HL-60 (cell line): ENCODE measurements around the gene BMERB1.

ENCODE experiments used
- DNase-seq, 2 experiments: peaks; one replicate each; pipeline ENCODE4 v3.0.0-alpha.2; 2010 to 2020; ENCODE audit warnings: low read depth in 1 of 2, low spot score in 1 of 2
- H3K27ac ChIP-seq: fragments of 250-450 bp; sonication (Bioruptor Pico); replicated peaks from 2 replicates; pipeline ENCODE4 v1.5.1; 2020; ENCODE audit warnings: mild to moderate bottlenecking, moderate library complexity
- H3K27me3 ChIP-seq: fragments of 250-450 bp; sonication (Bioruptor Pico); 2 replicates; pipeline ENCODE4 v1.5.1; 2021; ENCODE audit warnings: mild to moderate bottlenecking, moderate library complexity; ENCODE audit not compliant: insufficient read depth, poor library complexity, severe bottlenecking
- H3K4me3 ChIP-seq: replicated peaks from 2 replicates; pipeline ENCODE4 v1.5.1; 2011; ENCODE audit warnings: mild to moderate bottlenecking, control low read depth, low read length; ENCODE audit not compliant: insufficient read depth
- GABPA ChIP-seq: IDR thresholded peaks from 2 replicates; pipeline ENCODE4 v1.6.1; 2012; ENCODE audit warnings: low read depth
- POLR2AphosphoS5 ChIP-seq: IDR thresholded peaks from 2 replicates; pipeline ENCODE4 v1.6.1; 2012; ENCODE audit warnings: low read depth
- SPI1 ChIP-seq: IDR thresholded peaks from 2 replicates; pipeline ENCODE4 v1.6.1; 2012; ENCODE audit warnings: low read depth, mild to moderate bottlenecking, borderline replicate concordance
- TF ChIP-seq, protein P1 (sequence below): IDR thresholded peaks from 2 replicates; pipeline ENCODE4 v1.6.1; 2012; ENCODE audit warnings: low read depth; ENCODE audit not compliant: insufficient replicate concordance
- TF ChIP-seq, protein P2 (sequence below): IDR thresholded peaks from one replicate; pipeline ENCODE4 v1.5.1; 2011; ENCODE audit warnings: low read length, control low read depth, inconsistent platforms; ENCODE audit not compliant: insufficient read depth

The BMERB1 gene

DNA sequence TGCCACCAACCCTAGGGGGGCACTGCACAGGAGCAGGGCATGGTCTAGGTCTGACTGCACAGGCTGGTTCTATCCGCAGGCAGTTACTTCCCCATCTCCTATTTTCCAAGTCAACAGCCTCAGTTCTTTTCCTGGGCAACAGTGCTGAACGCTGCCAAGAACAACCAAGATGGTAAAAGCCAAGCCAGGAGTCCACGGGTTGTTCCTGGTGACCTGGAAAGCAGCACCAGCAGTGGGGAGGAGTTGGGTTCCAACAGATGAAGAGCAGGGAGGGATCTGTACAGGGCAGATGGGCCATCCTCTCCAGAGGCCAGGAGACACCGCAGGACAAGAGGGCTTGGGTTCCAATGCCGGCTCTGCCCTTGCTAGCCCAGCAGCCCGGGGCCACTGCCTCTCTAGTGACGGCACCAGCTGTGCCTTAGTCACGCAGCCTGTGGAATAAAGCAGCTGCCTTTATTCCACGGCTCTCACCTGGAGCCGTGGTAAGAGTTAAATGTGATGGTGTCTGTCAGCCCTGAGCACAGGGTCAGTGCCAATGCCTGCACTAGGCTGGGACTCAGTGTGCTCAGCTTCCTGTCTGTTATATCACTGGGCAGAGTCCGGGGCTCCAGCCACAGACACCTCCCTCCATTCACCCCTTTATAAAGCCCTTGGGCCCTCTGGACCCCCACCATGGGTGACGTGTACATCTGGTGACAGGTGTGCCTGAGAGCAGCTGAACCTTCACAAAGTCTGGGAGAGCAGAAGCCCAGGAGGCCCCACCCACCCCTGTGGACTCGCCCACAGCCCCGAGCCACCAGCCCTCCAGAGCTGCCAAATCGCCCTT lies 163.6 kb downstream of the BMERB1 start:
- Histone ChIP-seq H3K4me3 (no peak overlapping the region), H3K27ac (no peak overlapping the region), H3K27me3 (no peaks in the 10 kb centered on the region)
- DNase-seq = no peak
- TF ChIP-seq SPI1 = no peak
- no peak for TF ChIP-seq GABPA
- TF ChIP-seq, protein P1, sequence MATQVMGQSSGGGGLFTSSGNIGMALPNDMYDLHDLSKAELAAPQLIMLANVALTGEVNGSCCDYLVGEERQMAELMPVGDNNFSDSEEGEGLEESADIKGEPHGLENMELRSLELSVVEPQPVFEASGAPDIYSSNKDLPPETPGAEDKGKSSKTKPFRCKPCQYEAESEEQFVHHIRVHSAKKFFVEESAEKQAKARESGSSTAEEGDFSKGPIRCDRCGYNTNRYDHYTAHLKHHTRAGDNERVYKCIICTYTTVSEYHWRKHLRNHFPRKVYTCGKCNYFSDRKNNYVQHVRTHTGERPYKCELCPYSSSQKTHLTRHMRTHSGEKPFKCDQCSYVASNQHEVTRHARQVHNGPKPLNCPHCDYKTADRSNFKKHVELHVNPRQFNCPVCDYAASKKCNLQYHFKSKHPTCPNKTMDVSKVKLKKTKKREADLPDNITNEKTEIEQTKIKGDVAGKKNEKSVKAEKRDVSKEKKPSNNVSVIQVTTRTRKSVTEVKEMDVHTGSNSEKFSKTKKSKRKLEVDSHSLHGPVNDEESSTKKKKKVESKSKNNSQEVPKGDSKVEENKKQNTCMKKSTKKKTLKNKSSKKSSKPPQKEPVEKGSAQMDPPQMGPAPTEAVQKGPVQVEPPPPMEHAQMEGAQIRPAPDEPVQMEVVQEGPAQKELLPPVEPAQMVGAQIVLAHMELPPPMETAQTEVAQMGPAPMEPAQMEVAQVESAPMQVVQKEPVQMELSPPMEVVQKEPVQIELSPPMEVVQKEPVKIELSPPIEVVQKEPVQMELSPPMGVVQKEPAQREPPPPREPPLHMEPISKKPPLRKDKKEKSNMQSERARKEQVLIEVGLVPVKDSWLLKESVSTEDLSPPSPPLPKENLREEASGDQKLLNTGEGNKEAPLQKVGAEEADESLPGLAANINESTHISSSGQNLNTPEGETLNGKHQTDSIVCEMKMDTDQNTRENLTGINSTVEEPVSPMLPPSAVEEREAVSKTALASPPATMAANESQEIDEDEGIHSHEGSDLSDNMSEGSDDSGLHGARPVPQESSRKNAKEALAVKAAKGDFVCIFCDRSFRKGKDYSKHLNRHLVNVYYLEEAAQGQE = no peak
- TF ChIP-seq, protein P2, sequence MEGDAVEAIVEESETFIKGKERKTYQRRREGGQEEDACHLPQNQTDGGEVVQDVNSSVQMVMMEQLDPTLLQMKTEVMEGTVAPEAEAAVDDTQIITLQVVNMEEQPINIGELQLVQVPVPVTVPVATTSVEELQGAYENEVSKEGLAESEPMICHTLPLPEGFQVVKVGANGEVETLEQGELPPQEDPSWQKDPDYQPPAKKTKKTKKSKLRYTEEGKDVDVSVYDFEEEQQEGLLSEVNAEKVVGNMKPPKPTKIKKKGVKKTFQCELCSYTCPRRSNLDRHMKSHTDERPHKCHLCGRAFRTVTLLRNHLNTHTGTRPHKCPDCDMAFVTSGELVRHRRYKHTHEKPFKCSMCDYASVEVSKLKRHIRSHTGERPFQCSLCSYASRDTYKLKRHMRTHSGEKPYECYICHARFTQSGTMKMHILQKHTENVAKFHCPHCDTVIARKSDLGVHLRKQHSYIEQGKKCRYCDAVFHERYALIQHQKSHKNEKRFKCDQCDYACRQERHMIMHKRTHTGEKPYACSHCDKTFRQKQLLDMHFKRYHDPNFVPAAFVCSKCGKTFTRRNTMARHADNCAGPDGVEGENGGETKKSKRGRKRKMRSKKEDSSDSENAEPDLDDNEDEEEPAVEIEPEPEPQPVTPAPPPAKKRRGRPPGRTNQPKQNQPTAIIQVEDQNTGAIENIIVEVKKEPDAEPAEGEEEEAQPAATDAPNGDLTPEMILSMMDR = no peak
- TF ChIP-seq POLR2AphosphoS5 = no peak

DNA sequence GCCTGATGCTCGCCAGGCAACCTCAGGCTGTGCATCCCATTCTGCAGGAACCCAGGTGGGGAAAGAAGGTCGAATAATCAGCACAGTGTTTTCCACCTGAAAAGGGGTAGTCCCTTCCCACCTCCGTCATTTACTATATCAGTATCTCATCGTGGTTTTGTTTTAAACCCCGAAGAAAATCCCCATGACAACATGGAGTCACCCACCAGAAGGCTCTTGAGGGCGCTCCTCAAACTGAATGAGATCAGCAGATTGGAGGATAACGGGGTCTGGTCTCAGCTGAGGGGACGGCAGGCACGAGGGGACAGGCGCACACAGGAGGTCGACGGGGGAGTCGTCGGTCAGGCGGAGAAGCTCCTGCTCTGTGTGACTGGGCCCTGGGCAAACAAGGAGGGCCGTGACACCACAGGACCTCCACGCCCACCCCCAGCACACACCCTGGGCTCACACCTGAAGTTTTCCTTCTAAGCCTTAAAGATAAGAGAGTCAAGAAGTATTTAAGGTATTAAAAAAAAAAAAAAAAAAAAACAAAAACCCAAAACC lies 164.3 kb downstream of the BMERB1 start:
- DNase-seq = no peak
- no peak overlapping the region for H3K27ac ChIP-seq
- H3K27me3 ChIP-seq = no peaks in the 10 kb centered on the region
- no peak overlapping the region for H3K4me3 ChIP-seq
- TF ChIP-seq, protein P2 = no peak
- TF ChIP-seq SPI1 (no peak), POLR2AphosphoS5 (no peak), GABPA (no peak)
- TF ChIP-seq, protein P1 = no peak

DNA sequence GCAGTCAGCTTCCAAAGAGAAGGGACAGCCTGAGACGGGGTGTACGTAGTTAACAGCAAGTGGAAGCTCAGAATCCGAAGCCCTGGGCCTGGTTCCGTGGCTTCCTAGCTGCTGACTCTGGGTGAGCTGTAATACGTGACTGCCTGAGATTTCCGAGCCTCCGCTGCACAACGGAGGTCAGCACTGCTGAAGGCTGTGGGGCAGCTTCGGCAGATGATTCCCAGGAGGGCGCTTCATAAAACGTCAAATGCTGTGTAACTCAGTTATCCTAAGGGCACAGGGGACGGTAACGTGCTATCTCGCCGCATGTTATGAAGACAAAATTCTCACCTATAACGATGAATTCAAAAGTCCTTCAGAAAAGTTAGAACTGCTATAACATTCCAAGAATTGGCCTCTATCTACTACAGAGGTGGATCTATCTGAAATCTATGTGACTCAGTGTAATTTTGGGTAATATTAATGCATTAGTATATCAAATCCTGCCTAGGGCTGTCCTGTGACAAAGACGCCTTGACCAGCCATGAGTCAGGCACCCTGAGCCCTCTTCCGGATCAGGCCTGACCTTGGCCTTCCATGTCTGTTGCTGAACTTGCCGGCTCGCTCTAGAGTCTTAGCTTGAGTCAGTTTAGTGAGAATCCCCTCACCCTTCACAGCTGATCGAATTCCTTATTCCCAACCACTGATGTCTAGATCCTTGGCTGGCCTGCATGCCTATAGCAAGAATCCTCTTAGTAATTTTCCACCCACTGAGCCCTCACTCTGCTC lies 165.1 kb downstream of the BMERB1 start:
- H3K27me3 ChIP-seq = no peaks in the 10 kb centered on the region
- no peak overlapping the region for H3K27ac ChIP-seq
- TF ChIP-seq, protein P2 = no peak
- TF ChIP-seq, protein P1 = no peak
- TF ChIP-seq GABPA = no peak
- TF ChIP-seq POLR2AphosphoS5 = no peak
- no peak for DNase-seq
- no peak overlapping the region for H3K4me3 ChIP-seq
